MCF 10A (cell line): Measurements from ENCODE around the gene GPR107. TPM values are rescaled to one million over a fixed set of nuclear protein-coding genes. Genes with fewer than 3 reads are reported as not detected.

Source experiments
- BruUV-seq: library from RNA; stranded (reverse); fragments of 400-500 nt; replicated peaks from 2 replicates; lab custom pipeline; 2021; lab: Mats Ljungman, UMichigan
- CTCF ChIA-PET: fragments of 300-600 bp; sonication (Branson Sonifier 250); formaldehyde crosslinking; extraction: SDS; loops from one replicate; lab custom pipeline; 2021; ENCODE audit warnings: antibody characterized with exemption, inconsistent platforms; lab: Yijun Ruan, JAX
- POLR2A ChIA-PET: fragments of 300-600, 350-650 bp; sonication (Branson Sonifier 250); formaldehyde crosslinking; extraction: SDS; loops from one replicate; lab custom pipeline; 2020; ENCODE audit warnings: antibody characterized with exemption, inconsistent platforms; lab: Yijun Ruan, JAX
- DNase-seq: peaks from one replicate; pipeline ENCODE4 v3.0.0-alpha.2; 2018; ENCODE audit not compliant: unreplicated experiment
- H3K27ac Mint-ChIP-seq: one replicate; pipeline ENCODE4 v1.8.0; 2022; ENCODE audit warnings: mild to moderate bottlenecking, low read depth, mixed read lengths; ENCODE audit not compliant: unreplicated experiment
- H3K27me3 Mint-ChIP-seq: one replicate; pipeline ENCODE4 v1.8.0; 2022; ENCODE audit warnings: mixed read lengths; ENCODE audit not compliant: insufficient read depth, unreplicated experiment
- H3K36me3 Mint-ChIP-seq: one replicate; pipeline ENCODE4 v1.8.0; 2022; ENCODE audit warnings: mild to moderate bottlenecking, moderate library complexity, mixed read lengths; ENCODE audit not compliant: insufficient read depth, unreplicated experiment
- H3K4me1 Mint-ChIP-seq: one replicate; pipeline ENCODE4 v1.8.0; 2022; ENCODE audit warnings: mixed read lengths; ENCODE audit not compliant: insufficient read depth, unreplicated experiment
- H3K4me3 Mint-ChIP-seq: one replicate; pipeline ENCODE4 v1.8.0; 2022; ENCODE audit warnings: mild to moderate bottlenecking, moderate library complexity, mixed read lengths; ENCODE audit not compliant: unreplicated experiment
- H3K9me3 Mint-ChIP-seq: one replicate; pipeline ENCODE4 v1.8.0; 2022; ENCODE audit warnings: mixed read lengths; ENCODE audit not compliant: unreplicated experiment
- intact Hi-C: fragments of 100-400 bp; cut with micrococcal nuclease; formaldehyde crosslinking; loops from 2 replicates; pipeline ENCODE4 v1.14.1; 2022
- total RNA-seq: library from RNA; stranded (reverse); gene quantifications from 2 replicates; pipeline ENCODE4 v1.2.3, GENCODE V29; 2022
- TF ChIP-seq, protein P1 (sequence below): fragments of 200-600 bp; IDR thresholded peaks from one replicate; pipeline ENCODE4 v1.8.0; 2022; ENCODE audit warnings: antibody characterized with exemption, mild to moderate bottlenecking; ENCODE audit not compliant: unreplicated experiment

GPR107 gene
- total RNA-seq, 1 experiment from 2014 or later: 32.9 TPM

DNA sequence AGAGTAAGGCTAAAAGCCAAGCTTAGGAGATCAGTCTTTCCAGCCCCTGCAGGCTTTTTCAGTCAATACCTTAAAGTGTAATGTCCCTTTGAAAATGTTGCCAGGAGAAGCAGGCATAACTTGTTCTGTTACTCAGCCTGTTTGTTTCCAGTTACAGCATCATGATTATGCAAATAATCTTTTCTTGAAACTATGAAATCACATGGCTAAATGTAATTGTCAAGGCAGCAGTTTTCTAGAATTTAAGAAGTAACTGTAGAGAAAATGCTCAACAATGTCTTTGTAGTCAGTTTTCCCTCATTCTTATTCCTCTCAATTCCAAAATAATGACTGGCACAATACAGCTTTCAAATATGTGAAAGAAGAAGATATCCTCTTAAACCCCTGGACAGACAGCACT lies 1.9 kb upstream of the GPR107 start:
- TF ChIP-seq, protein P1, sequence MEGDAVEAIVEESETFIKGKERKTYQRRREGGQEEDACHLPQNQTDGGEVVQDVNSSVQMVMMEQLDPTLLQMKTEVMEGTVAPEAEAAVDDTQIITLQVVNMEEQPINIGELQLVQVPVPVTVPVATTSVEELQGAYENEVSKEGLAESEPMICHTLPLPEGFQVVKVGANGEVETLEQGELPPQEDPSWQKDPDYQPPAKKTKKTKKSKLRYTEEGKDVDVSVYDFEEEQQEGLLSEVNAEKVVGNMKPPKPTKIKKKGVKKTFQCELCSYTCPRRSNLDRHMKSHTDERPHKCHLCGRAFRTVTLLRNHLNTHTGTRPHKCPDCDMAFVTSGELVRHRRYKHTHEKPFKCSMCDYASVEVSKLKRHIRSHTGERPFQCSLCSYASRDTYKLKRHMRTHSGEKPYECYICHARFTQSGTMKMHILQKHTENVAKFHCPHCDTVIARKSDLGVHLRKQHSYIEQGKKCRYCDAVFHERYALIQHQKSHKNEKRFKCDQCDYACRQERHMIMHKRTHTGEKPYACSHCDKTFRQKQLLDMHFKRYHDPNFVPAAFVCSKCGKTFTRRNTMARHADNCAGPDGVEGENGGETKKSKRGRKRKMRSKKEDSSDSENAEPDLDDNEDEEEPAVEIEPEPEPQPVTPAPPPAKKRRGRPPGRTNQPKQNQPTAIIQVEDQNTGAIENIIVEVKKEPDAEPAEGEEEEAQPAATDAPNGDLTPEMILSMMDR: no peak
- no peaks in the 10 kb centered on the region for H3K9me3 Mint-ChIP-seq
- BruUV-seq: TSS peak; percentile 6
- ChIA-PET POLR2A (interaction anchor here (0.6 to 4.5 kb wide), 4 partner anchors 7 to 89 kb away, joined by 4 to 53 read pairs (median 14); partner anchors contain the start of gene FNBP1), CTCF (interaction anchor here (1.3 kb wide), 1 partner anchor 166 kb away, joined by 8 read pairs; no protein-coding TSS in a partner anchor)
- no peak overlapping the region for H3K27ac Mint-ChIP-seq
- H3K27me3 Mint-ChIP-seq: no peaks in the 10 kb centered on the region
- H3K4me3 Mint-ChIP-seq: peak overlapping the region; percentile 19
- no peak for DNase-seq
- intact Hi-C loops: no loop called here
- no peaks in the 10 kb centered on the region for H3K4me1 Mint-ChIP-seq
- H3K36me3 Mint-ChIP-seq: no peaks in the 10 kb centered on the region

DNA sequence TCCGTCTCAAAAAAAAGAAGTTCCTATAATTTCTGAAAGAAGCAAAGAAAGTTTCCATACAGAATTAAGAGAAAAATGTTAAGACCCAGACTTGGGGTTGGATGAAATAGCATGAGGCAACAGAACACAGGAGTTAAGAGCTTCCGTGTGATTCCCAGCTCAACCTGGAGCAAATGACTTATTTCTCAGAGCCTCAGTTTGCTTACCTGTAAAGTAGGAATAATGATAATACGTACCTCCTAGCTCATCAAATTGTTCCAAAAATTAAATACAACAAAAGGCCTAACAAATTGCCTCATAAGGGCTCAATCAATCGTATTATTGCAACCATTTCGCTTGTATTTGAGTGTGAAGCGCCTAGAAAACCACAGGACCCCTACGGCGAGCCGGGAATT lies 600 bp upstream of the GPR107 start:
- peak overlapping the region; percentile 91 for H3K27ac Mint-ChIP-seq
- DNase-seq: no peak
- TF ChIP-seq, protein P1: no peak
- peak overlapping the region; percentile 90 for H3K4me3 Mint-ChIP-seq
- peaks cover 3% of the 10 kb centered on the region for H3K36me3 Mint-ChIP-seq
- ChIA-PET CTCF (interaction anchor here (0.5 to 1.3 kb wide), 4 partner anchors 14 to 948 kb away, joined by 3 to 5 read pairs (median 3); no protein-coding TSS in a partner anchor), POLR2A (interaction anchor here (0.6 to 4.5 kb wide), 21 partner anchors 8 to 1588 kb away, joined by 3 to 53 read pairs (median 4); partner anchors contain the start of genes EXOSC2 and FNBP1)
- H3K9me3 Mint-ChIP-seq: no peaks in the 10 kb centered on the region
- BruUV-seq: TSS peak; percentile 87
- no peaks in the 10 kb centered on the region for H3K4me1 Mint-ChIP-seq
- no peaks in the 10 kb centered on the region for H3K27me3 Mint-ChIP-seq
- intact Hi-C loops: no loop called here

DNA sequence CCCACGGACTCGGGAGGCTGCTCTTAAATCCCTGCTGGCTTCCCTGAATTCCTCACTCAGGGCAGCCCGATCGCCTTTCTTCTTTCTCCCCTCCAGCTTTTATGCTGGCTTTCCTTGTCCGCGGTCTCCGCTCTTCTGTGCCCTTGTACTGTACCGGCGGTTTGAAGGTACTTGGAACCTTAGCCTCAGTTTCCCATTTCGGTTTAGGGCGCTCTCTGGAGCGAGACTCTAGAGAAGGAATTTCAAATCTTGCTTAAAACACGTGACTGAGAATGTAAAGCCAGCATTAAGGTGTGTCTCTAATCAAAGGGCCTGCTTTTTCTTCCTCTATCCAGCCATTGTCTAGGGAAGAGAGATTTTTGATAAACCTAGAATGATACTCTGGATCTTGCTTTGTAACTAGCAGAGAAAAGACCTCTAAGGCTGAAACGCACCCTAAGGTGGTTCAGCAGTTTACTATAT lies 650 bp downstream of the GPR107 start:
- TF ChIP-seq, protein P1: no peak
- no peak for DNase-seq
- Mint-ChIP-seq H3K4me3 (peak overlapping the region; percentile 90), H3K9me3 (no peaks in the 10 kb centered on the region), H3K27ac (peak overlapping the region; percentile 91), H3K36me3 (peaks cover 12% of the 10 kb centered on the region), H3K4me1 (no peaks in the 10 kb centered on the region), H3K27me3 (no peaks in the 10 kb centered on the region)
- TSS peak; percentile 63 for BruUV-seq
- ChIA-PET CTCF (interaction anchor here (0.8 kb wide), 1 partner anchor 257 kb away, joined by 3 read pairs; no protein-coding TSS in a partner anchor), POLR2A (interaction anchor here (0.6 to 4.5 kb wide), 13 partner anchors 10 to 639 kb away, joined by 3 to 53 read pairs (median 4); partner anchors contain the start of genes EXOSC2 and FNBP1)
- intact Hi-C loops: no loop called here

DNA sequence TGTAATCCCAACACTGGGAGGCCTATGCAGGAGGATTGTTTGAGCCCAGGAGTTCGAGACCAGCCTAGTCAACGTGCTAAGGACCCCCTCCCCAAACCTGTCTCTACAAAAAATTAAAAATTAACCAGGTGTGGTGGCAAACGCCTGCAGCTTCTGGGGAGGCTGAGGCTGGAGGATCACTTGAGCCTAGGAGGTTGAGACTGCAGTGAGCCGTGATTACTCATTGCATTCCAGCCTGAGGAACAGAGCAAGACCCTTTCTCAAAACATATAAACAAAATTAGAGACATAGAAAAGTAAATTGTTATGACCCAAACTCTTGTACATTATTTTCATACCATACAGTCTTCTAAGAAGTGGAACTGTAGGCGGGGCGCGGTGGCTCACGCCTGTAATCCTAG lies 1.1 kb downstream of the GPR107 start:
- no peak for DNase-seq
- H3K4me3 Mint-ChIP-seq: peak overlapping the region; percentile 90
- TF ChIP-seq, protein P1: no peak
- ChIA-PET POLR2A (interaction anchor here (0.6 to 4.5 kb wide), 4 partner anchors 14 to 429 kb away, joined by 3 to 53 read pairs (median 4); partner anchors contain the start of gene FNBP1), CTCF (no interaction called here)
- H3K4me1 Mint-ChIP-seq: no peaks in the 10 kb centered on the region
- intact Hi-C loops: no loop called here
- H3K27ac Mint-ChIP-seq: peak overlapping the region; percentile 91
- no peaks in the 10 kb centered on the region for H3K27me3 Mint-ChIP-seq
- peaks cover 12% of the 10 kb centered on the region for H3K36me3 Mint-ChIP-seq
- BruUV-seq: no TSS peak
- H3K9me3 Mint-ChIP-seq: no peaks in the 10 kb centered on the region
